ENCODE data around the gene REXO2.

The REXO2 gene

GRCh38 chr11:114440971-114441763 lies 1.9 kb downstream of the REXO2 start:
- DNase-seq: no peak

DNA sequence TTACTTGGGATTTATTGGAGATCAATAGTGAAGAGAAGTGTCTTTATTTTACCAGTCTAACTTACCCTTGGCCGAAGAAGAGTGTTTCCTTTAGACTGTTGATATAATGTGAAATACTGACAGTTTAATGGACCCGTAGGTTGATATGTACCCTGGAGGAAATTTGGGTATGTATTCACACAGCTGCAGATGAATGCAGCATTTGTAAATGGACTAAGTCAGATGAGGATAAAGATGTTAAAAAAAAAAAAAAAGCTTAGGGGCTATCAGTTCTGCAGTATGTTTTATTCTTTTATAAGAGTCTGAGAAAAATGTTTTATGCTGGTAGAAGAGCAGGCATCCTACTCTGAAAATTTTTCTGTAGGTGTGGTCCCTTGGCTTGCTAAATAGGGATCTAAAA lies 2.7 kb downstream of the REXO2 start:
- no peak for DNase-seq

- no peak for DNase-seq
These were observed 3.3 kb downstream of the REXO2 start for GRCh38 chr11:114442536-114442935.

GRCh38 chr11:114447444-114447843 lies 8.2 kb downstream of the REXO2 start:
- no peak for DNase-seq

DNA sequence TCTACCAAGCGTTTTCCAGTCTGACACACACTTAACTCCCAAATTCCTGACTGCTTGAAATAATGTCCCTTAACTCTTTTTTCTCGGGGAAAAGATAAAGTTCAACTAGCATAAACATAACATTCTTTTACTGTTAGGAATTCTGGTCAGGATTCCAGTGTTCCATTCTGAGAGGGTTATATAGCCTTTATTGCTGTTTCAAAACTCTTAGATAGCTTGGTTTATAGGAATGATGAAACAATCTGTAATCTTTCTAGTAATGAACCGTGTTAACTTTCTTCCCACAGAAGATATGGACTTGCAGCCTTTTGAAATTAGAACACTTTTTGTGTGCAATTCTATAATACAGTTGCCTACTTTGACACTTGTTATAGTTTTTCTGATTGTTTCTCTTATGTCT lies 8.6 kb downstream of the REXO2 start:
- DNase-seq: no peak

GRCh38 chr11:114448749-114449482 lies 9.6 kb downstream of the REXO2 start:
- DNase-seq: no peak

DNA sequence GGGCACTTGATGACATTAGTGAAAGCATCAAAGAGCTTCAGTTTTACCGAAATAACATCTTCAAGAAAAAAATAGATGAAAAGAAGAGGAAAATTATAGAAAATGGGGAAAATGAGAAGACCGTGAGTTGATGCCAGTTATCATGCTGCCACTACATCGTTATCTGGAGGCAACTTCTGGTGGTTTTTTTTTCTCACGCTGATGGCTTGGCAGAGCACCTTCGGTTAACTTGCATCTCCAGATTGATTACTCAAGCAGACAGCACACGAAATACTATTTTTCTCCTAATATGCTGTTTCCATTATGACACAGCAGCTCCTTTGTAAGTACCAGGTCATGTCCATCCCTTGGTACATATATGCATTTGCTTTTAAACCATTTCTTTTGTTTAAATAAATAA lies 10.6 kb downstream of the REXO2 start:
- no peak for DNase-seq

- DNase-seq: no peak
These were observed 13.1 kb downstream of the REXO2 start for GRCh38 chr11:114452399-114452798.

DNA sequence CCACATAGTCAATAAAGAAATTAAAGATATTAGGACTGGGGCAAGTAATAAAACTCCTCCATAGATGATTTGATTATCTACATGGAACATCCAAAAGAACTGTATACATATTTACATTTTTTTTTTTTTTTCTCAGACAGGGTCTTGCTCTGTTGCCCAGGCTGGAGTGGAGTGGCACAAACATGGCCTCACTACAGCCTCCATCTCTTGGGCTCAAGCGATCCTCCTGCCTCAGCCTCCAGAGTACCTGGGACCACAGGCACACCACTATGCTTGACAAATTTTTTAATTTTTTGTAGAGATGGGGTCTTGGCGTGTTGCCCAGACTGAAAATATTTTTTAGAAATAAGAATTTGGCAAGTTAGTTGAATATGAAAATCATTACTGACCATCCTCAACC lies 24.7 kb downstream of the REXO2 start:
- no peak for DNase-seq

- no peak for DNase-seq
These were observed 27.5 kb downstream of the REXO2 start for GRCh38 chr11:114466742-114467141.

GRCh38 chr11:114472661-114473060 lies 33.4 kb downstream of the REXO2 start:
- no peak for DNase-seq

GRCh38 chr11:114478001-114478410 lies 38.7 kb downstream of the REXO2 start:
- no peak for DNase-seq

GRCh38 chr11:114478768-114479167 lies 39.5 kb downstream of the REXO2 start:
- DNase-seq: no peak

- no peak for DNase-seq
These were observed 40.1 kb downstream of the REXO2 start for GRCh38 chr11:114479331-114479730.

DNA sequence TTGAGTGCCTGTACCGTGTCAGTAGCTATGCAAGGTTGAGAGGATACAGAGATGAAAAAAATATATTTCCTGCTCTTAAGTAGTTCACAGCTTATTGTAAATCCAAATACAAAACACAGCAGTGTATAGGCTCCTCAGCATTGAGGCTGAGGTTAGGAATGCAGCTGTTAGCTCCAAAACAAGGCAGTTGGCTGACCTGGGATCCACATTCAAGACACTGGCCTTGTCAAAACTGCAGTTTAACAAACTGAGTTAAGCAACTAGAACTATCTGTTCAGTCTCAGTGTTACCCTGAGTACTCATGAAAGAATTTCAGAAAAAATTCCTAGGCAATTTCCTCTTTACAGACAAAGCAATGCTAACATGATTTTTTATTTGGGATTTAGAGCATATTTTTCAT lies 42.8 kb downstream of the REXO2 start:
- DNase-seq: no peak

DNA sequence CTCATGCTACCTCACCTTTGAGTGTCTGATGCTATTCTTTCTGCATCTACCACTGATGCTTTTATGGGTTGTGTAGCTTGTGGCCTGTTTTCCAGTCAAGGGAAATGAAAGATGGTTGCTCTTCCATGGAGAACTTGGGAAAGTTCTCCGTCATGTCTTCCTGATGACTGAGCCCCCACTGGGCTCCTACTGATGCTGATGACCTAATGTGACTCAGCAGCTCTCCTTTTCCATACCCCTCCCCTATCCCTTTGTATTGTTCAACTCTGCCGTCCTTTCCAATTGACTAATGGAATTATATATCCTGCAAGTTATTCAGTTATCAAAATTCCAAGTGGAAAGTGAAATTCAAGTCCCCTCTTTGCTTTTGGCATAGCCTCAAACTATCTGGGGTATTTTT lies 44.7 kb downstream of the REXO2 start:
- no peak for DNase-seq

DNA sequence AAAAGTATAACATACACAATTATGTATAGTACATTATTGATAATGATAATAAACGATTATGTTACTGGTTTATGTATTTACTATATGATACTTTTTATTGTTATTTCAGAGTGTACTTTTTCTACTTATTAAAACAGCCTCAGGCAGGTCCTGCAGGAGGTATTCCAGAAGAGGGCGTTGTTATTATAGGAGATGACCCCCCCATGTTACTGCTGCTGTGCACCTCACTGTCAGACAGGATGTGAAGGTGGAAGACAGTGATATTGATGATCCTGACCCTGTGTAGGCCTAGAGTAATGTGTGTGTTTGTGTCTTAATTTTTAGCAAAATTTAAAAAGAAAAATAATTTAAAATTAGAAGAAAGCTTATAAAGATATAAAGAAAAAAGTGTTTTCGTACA lies 57.6 kb downstream of the REXO2 start:
- DNase-seq: no peak

GRCh38 chr11:114499756-114500155 lies 60.5 kb downstream of the REXO2 start:
- no peak for DNase-seq
